ENCODE results near the gene MACROD2. TPM values are rescaled to one million over a fixed set of nuclear protein-coding genes. Genes with fewer than 3 reads are reported as not detected.

The MACROD2 gene
- total RNA-seq, 1 experiment from 2014 or later = 1.6 TPM

DNA sequence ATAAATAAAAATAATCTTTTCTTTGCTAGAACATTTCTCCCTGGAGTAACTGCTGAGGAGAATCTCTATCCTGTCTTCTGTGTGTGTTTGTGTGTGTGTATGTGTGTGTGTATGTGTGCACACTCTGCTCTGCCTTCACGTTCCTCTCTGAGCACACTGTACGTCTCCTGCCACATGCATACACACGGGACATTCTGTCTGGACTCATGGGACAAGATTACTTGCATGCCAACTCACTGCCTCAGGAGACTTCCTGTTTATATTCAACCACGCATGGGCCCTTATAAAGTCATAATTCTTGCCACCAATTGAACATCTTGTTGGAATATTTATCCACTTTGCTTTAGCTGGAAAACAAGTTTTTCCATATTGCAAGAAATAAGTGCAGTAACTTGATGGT is 1647.4 kb downstream of the MACROD2 start:
- no peak overlapping the region for H3K4me2 ChIP-seq (ENCODE audit: insufficient read depth, insufficient read length, low read length)
- H2BK20ac ChIP-seq (ENCODE audit: low read depth, low read length, poor library complexity, severe bottlenecking) = no peak overlapping the region
- H3K4ac ChIP-seq (ENCODE audit: low read depth, low read length) = no peak overlapping the region
- Mint-ChIP-seq H3K36me3 (ENCODE audit: insufficient read depth in 1 of 3, low read depth in 3 of 3) (no peaks in the 10 kb centered on the region), H3K27ac (no peak overlapping the region), H3K4me1 (peaks cover 22 to 24% of the 10 kb centered on the region in 2 experiments), H3K9me3 (peaks cover 0 to 2% of the 10 kb centered on the region in 2 experiments; a peak in 2 of 5 replicates), H3K4me3 (no peak overlapping the region), H3K27me3 (ENCODE audit: low read depth) (no peaks in the 10 kb centered on the region; the same call in 1 of the 2 replicates)
- no peak overlapping the region for H2BK5ac ChIP-seq (ENCODE audit: insufficient read length, low read length)
- no peak overlapping the region for H2AFZ ChIP-seq (ENCODE audit: low read length)
- no peaks in the 10 kb centered on the region for H4K20me1 ChIP-seq (ENCODE audit: control insufficient read depth, insufficient read depth, insufficient read length)
- H3K27ac ChIP-seq (ENCODE audit: insufficient read length, low read depth, low read length) = no peak overlapping the region
- no peak overlapping the region for H3K56ac ChIP-seq (ENCODE audit: insufficient read length, low read depth, low read length)
- no peak overlapping the region for H2BK120ac ChIP-seq (ENCODE audit: low read depth, low read length, poor library complexity, severe bottlenecking)
- no peak overlapping the region for H3K9ac ChIP-seq (ENCODE audit: extremely low read depth, insufficient read length, low read length)
- H3K14ac ChIP-seq (ENCODE audit: insufficient read depth, low read length) = no peak overlapping the region
- H4K5ac ChIP-seq (ENCODE audit: insufficient read length, low read depth, low read length) = no peak overlapping the region
- H3K79me1 ChIP-seq (ENCODE audit: insufficient read depth, low read depth, low read length, poor library complexity, severe bottlenecking) = no peaks in the 10 kb centered on the region
- no peak overlapping the region for H2BK15ac ChIP-seq (ENCODE audit: low read depth, low read length)
- H4K91ac ChIP-seq (ENCODE audit: insufficient read length, low read depth, low read length) = no peak overlapping the region
- no peak overlapping the region for H2BK12ac ChIP-seq (ENCODE audit: insufficient read length, low read depth, low read length)
- H3K23me2 ChIP-seq (ENCODE audit: insufficient read length, low read depth, low read length, poor library complexity, severe bottlenecking) = no peaks in the 10 kb centered on the region
- TF ChIP-seq, protein P1, sequence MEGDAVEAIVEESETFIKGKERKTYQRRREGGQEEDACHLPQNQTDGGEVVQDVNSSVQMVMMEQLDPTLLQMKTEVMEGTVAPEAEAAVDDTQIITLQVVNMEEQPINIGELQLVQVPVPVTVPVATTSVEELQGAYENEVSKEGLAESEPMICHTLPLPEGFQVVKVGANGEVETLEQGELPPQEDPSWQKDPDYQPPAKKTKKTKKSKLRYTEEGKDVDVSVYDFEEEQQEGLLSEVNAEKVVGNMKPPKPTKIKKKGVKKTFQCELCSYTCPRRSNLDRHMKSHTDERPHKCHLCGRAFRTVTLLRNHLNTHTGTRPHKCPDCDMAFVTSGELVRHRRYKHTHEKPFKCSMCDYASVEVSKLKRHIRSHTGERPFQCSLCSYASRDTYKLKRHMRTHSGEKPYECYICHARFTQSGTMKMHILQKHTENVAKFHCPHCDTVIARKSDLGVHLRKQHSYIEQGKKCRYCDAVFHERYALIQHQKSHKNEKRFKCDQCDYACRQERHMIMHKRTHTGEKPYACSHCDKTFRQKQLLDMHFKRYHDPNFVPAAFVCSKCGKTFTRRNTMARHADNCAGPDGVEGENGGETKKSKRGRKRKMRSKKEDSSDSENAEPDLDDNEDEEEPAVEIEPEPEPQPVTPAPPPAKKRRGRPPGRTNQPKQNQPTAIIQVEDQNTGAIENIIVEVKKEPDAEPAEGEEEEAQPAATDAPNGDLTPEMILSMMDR (conservative IDR thresholded peaks at IDR 0.05) = no peak
- no peak overlapping the region for H2AK5ac ChIP-seq (ENCODE audit: insufficient read length, low read length)
- WGBS (ENCODE audit: extremely low coverage, insufficient read length, low lambda C conversion rate) = no CpG with 5 or more reads among the region's 4 CpGs
- H3K23ac ChIP-seq (ENCODE audit: insufficient read length, low read depth, low read length) = no peak overlapping the region
- no peaks in the 10 kb centered on the region for H3K79me2 ChIP-seq (ENCODE audit: insufficient read depth, low read length)
- H3K9me3 ChIP-seq (ENCODE audit: control insufficient read depth, low read depth, low read length) = no peaks in the 10 kb centered on the region
- no peaks in the 10 kb centered on the region for H3K27me3 ChIP-seq (ENCODE audit: insufficient read depth, low read length)
- peaks cover 3% of the 10 kb centered on the region; the same call in 1 of the 2 replicates for H3K4me1 ChIP-seq (ENCODE audit: insufficient read depth, low read length)
- H3K18ac ChIP-seq (ENCODE audit: insufficient read length, low read depth, low read length) = no peak overlapping the region
- H4K8ac ChIP-seq (replicated peaks; ENCODE audit: insufficient read length, low read depth, low read length) = no peak overlapping the region
- DNase-seq = no peak
- no peak overlapping the region for H3T11ph ChIP-seq (ENCODE audit: low read length)

Data from H9 (cell line).